ENCODE measurements around the gene BCLAF3. TPM values are rescaled to one million over a fixed set of nuclear protein-coding genes. Genes with fewer than 3 reads are reported as not detected.

The BCLAF3 gene
- total RNA-seq (2021) (8.1 to 10.9 TPM (median 10.2 TPM) in 3 replicates), Bru-seq, nascent RNA (percentile 71 among the genes with signal in this experiment)
- long read RNA-seq, experiment 1, partial matches to known transcripts: 6 of 46 reads
- long read RNA-seq, experiment 1, other reads (novel, unspliced or antisense): 40 of 46 reads
- long read RNA-seq, experiment 2, partial matches to known transcripts: 0 of 9 reads
- long read RNA-seq, experiment 2, other reads (novel, unspliced or antisense): 9 of 9 reads
- long read RNA-seq, experiment 3: 0 reads

- POLR2A ChIA-PET: no interaction called here
- CTCF ChIA-PET: interaction anchor here (0.6 to 1.5 kb wide), 2 partner anchors 10 to 86 kb away, joined by 3 to 7 read pairs; no protein-coding TSS in a partner anchor
- Mint-ChIP-seq H3K27me3 (ENCODE audit: low read depth) (no peaks in the 10 kb centered on the region), H3K36me3 (no peaks in the 10 kb centered on the region), H3K4me3 (peak within 1 kb of the TSS; percentile 94), H3K9me3 (no peaks in the 10 kb centered on the region), H3K4me1 (peaks cover 11% of the 10 kb centered on the region), H3K27ac (peak within 1 kb of the TSS; percentile 90)
- ATAC-seq (peak; percentile 94), DNase-seq (ENCODE audit: low spot score) (peak; percentile 85)
- TF ChIP-seq ETV6 (CRISPR knock-in tag; IDR thresholded peaks at IDR 0.05): no peak
- TF ChIP-seq MYBL2 (CRISPR knock-in tag; IDR thresholded peaks at IDR 0.05): no peak
- TF ChIP-seq USF2 (CRISPR knock-in tag; IDR thresholded peaks at IDR 0.05): no peak
- 0 out of 2 replicates have a peak, but pooled peaks have one; percentile 20 for TF ChIP-seq HMGXB4 (CRISPR knock-in tag; IDR thresholded peaks at IDR 0.05)
- no peak for TF ChIP-seq ZMAT4 (CRISPR knock-in tag; IDR thresholded peaks at IDR 0.05)
- no peak for TF ChIP-seq ATF6 (CRISPR knock-in tag; IDR thresholded peaks at IDR 0.05)
- no peak for TF ChIP-seq E2F4 (CRISPR knock-in tag; IDR thresholded peaks at IDR 0.05; ENCODE audit: borderline replicate concordance, low read depth)
- TF ChIP-seq AR (CRISPR knock-in tag; IDR thresholded peaks at IDR 0.05): no peak
- no peak for TF ChIP-seq SMAD4 (CRISPR knock-in tag; IDR thresholded peaks at IDR 0.05)
- no peak for TF ChIP-seq OVOL2 (CRISPR knock-in tag; IDR thresholded peaks at IDR 0.05; ENCODE audit: borderline replicate concordance)
- TF ChIP-seq SP1 (CRISPR knock-in tag; conservative IDR thresholded peaks at IDR 0.05): peak; percentile 46; the same call in 1 of the 2 replicates
- no peak for TF ChIP-seq JUN (CRISPR knock-in tag; IDR thresholded peaks at IDR 0.05)
- TF ChIP-seq ATF1 (CRISPR knock-in tag; IDR thresholded peaks at IDR 0.05): no peak
- no peak for TF ChIP-seq ZNF423 (CRISPR knock-in tag; IDR thresholded peaks at IDR 0.05)
- TF ChIP-seq KAT7 (CRISPR knock-in tag; IDR thresholded peaks at IDR 0.05; ENCODE audit: borderline replicate concordance): no peak
- TF ChIP-seq IRF2 (CRISPR knock-in tag; IDR thresholded peaks at IDR 0.05; ENCODE audit: borderline replicate concordance, low read depth): no peak
- no peak for TF ChIP-seq SMAD3 (CRISPR knock-in tag; IDR thresholded peaks at IDR 0.05; ENCODE audit: borderline replicate concordance)
- TF ChIP-seq MLX (CRISPR knock-in tag; IDR thresholded peaks at IDR 0.05): no peak
- TF ChIP-seq TP53 (CRISPR knock-in tag; IDR thresholded peaks at IDR 0.05): no peak
- no peak for TF ChIP-seq SOX15 (CRISPR knock-in tag; IDR thresholded peaks at IDR 0.05)
- TF ChIP-seq E2F1 (CRISPR knock-in tag; IDR thresholded peaks at IDR 0.05): no peak
- TF ChIP-seq CTCF (IDR thresholded peaks at IDR 0.05): peak; percentile 70
Observed at GRCh38 chrX:19990556-19991349, at the start of gene BCLAF3. Gene BCLAF3 (minus strand): TSS chrX:19991061. CDS start chrX:19970264, 20,797 bp downstream.

Data from WTC11 (cell line).